ENCODE results near the gene DCHS2.

GRCh38 chr4:154519214-154519613 lies 27.6 kb upstream of the DCHS2 start:
- TF ChIP-seq POLR2AphosphoS5 (IDR thresholded peaks at IDR 0.05; ENCODE audit: low read depth, low read length), result no peak
- TF ChIP-seq CTCF (IDR thresholded peaks at IDR 0.05; ENCODE audit: control extremely low read depth in 1 of 3, insufficient read depth in 1 of 3, low read depth in 1 of 3, low read length in 3 of 3), result no peak
- no peak for TF ChIP-seq YY1 (IDR thresholded peaks at IDR 0.05; ENCODE audit: low read depth, low read length)
- no peak for TF ChIP-seq FOSL1 (IDR thresholded peaks at IDR 0.05; ENCODE audit: insufficient read depth, low read depth, low read length)
- no peak for TF ChIP-seq SUZ12 (IDR thresholded peaks at IDR 0.05; ENCODE audit: low read length)
- no peak for TF ChIP-seq RFX5 (IDR thresholded peaks at IDR 0.05; ENCODE audit: borderline replicate concordance, low read depth, low read length)
- TF ChIP-seq POLR2A (IDR thresholded peaks at IDR 0.05; ENCODE audit: control extremely low read depth in 1 of 2, low read depth in 2 of 2, low read length in 2 of 2), result no peak
- no peak for TF ChIP-seq EGR1 (IDR thresholded peaks at IDR 0.05; ENCODE audit: borderline replicate concordance, low read depth, low read length)
- no peak for TF ChIP-seq EP300 (IDR thresholded peaks at IDR 0.05; ENCODE audit: borderline replicate concordance in 1 of 2, low read depth in 2 of 2, low read length in 2 of 2)
- no peak for TF ChIP-seq SIX5 (IDR thresholded peaks at IDR 0.05; ENCODE audit: low read depth, low read length)

All from H1 (cell line).